ENCODE results near the gene MYO1G.
A peak's percentile ranks its signal among the peaks of the same experiment; 100 is the strongest.
"Not testable (repeated sequence)": the region's sequence is repeated elsewhere in the genome, so short reads cannot be mapped to it uniquely, and the experiment has no call there.

The MYO1G gene

GRCh38 chr7:44934510-44934909 is 44.3 kb downstream of the MYO1G start:
- not testable (repeated sequence) for DNase-seq

GRCh38 chr7:44930921-44931320 is 47.9 kb downstream of the MYO1G start:
- DNase-seq = no peak

GRCh38 chr7:44922351-44922694 is 56.5 kb downstream of the MYO1G start:
- DNase-seq = no peak

GRCh38 chr7:44921607-44922350 is 57.0 kb downstream of the MYO1G start:
- peak; percentile 84 for DNase-seq

GRCh38 chr7:44920119-44920518 is 58.7 kb downstream of the MYO1G start:
- DNase-seq = peak; percentile 25

- no peak for DNase-seq
These were observed 60.8 kb downstream of the MYO1G start for GRCh38 chr7:44918029-44918428.

- no peak for DNase-seq
These were observed 61.4 kb downstream of the MYO1G start for GRCh38 chr7:44917465-44917864.

GRCh38 chr7:44914992-44915607 is 63.7 kb downstream of the MYO1G start:
- DNase-seq = peak; percentile 73

GRCh38 chr7:44912775-44913347 is 66.0 kb downstream of the MYO1G start:
- DNase-seq = no peak
